Right renal pelvis (tissue), 4 donors: ENCODE measurements around the gene CEP350. TPM values are rescaled to one million over a fixed set of nuclear protein-coding genes. Genes with fewer than 3 reads are reported as not detected.

Experiments
- DNase-seq, 4 donors: peaks; one replicate each; pipeline ENCODE4 v3.0.0-alpha.2; 2013; ENCODE audit warnings: low read depth in 4 of 4, low spot score in 3 of 4, missing footprints in 1 of 4
- polyA plus RNA-seq, 4 donors: library from polyadenylated mRNA; unstranded; fragments of 120-200 nt; gene quantifications; one replicate each; pipeline ENCODE4 v1.2.1, GENCODE V29; 2013; ENCODE audit not compliant: insufficient read length in 4 of 4

Gene CEP350
- polyA plus RNA-seq, 4 donors, result 26.4 to 28.9 (median 28.3) TPM

DNA sequence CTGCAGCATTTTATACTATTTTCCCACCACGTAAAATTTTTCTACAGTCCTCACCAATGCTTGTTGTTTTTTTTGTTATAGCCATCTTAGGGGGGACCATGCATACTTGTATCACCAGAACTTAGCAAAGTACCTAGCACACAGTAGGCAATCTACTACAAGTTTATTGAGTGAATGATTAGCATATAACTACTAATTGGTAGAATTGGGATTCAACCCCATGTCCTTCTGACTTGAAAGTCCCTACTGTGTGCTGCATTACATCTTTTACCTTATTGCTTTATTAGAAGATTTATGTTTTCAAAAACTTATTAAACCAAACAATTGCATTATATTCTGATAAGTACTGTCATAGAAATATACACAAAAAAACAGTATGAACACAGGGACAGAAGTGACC is 92.1 kb downstream of the CEP350 start:
- no peak for DNase-seq

DNA sequence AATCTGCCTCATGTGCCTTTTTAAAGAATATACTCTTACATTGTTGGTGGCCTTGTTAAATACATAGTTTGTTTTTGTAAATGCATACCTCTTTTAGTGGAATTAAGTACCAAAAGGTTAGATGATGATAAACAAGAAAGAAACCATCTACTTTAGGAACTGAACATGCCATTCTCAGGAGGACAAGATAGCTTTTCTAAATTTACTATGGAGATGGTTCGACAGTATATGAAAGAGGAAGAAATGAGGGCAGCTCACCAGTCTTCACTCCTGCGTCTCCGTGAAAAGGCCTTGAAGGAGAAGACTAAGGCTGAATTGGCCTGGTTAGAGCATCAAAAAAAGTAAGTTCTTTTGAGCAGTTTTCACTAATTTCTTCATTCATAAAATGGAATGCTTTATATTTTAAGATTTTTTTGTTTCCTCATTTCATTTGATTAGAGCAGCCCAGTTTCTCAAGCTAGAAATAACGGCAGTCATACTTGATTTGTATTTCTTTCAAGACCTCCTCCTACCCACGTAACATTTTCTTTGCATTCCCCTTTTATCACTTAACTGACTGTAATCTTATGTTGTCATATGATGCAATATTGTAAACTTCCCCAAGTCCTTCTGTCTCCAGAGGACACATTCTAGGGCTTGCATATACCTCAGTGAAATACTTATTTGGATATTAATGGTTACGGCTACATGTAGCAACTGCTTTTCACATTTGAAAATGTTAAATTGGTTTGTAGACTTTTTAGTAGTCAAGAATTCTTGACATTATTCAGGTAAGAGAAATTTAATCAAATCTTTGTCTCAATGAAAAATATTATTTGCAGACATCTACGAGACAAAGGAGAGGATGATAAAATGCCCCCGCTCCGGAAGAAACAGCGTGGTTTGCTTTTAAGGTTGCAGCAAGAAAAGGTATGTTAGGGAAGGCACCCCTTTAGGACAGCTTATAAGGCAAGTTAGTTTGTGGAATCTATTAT is 99.3 kb downstream of the CEP350 start:
- no peak for DNase-seq

DNA sequence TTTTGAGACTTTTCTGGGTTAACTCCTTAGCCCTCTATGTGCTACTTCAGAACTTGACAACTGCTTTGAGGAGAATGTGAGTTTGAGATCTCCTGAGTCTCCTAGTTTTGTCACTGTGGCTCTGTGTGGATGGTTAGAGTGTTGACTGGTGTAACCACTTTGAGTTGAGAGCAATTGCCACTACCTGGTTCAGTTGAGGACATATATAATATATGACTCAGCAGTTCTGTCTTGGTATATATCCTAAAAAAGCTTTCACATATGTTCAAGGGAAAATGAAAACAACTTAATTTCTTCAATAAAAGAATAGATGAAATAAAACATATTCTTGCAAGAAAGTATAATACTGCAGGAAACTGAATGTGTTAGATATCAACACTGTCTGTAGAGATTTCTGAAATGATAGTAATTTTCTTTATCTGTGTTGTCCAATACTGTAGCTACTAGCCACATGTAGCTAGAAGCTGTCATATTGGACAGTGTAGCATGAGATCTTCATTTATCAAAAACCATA is 103.3 kb downstream of the CEP350 start:
- DNase-seq, result no peak

DNA sequence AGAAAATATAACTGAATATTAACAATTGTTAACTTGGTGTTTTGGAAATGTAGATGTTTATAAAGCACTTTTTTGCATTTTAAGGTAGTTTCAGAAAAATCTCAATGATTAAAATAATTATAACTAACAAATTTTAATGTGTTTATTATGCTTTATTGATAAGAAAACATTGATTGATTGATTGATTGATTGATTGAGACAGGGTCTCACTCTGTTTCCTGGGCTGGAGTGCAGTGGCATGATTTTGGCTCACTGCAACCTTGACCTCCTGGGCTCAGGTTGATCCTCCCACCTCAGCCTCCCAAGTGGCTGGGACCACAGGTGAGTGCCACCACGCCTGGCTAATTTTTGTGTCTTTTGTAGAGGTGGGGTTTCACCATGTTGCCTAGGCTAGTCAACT is 106.4 kb downstream of the CEP350 start:
- DNase-seq, result no peak

DNA sequence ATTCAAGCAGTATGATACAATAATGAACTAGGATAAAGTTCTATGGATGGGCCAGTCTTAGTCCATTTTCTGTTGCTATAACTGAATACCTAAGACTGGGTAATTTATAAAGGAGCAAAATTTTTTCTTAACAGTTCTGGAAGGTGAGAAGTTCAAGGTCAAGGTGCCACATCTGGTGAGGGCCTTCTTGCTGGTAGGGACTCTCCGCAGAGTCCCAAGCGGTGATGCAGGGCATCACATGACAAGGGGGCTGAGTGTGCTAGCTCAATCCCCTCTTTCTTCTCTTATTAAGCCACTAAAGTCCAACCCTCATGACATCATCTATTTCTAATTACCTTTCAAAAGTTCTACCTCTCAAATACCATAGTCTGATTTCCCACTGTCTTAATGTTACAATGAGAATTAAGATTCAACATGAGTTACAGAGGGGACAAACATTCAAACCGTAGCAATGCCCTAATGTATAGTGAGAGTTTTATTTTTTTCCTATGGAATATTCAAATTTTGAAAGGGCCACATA is 107.9 kb downstream of the CEP350 start:
- DNase-seq, result no peak

DNA sequence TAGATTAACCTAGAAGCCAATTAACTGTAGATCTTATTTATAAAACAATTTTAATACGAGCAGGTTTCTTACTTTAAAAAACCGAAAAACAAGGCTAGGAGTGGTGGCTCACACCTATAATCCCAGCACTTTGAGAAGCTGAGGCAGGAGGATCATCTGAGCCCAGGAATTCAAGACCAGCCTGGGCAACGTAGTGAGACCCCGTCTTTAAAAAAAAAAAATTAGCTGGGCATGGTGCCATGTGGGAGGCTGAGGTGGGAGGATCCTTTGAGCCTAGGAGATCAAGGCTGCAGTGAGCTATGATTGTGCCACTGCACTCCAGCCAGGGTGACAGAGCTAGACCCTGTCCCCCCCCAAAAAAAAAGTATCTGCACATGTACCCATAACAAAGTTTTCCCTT is 110.8 kb downstream of the CEP350 start:
- no peak for DNase-seq

DNA sequence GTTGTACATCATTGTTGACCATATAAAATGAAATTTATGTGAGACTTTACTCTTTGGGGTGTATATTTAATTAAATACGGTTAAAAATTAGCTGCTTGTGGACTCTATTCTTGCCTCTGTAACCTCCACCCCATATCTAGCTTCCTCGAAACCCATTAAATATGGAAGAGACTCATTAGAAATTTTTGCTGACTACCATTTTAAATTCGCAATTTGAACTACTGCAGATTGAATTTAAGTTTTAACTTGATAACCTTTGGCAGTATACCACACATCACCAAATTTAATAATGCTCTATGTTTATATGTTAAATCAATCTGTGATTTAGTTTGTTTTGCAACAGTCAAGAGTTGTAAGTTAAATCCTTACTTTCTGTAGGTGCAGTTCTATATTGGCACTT is 111.5 kb downstream of the CEP350 start:
- no peak for DNase-seq

DNA sequence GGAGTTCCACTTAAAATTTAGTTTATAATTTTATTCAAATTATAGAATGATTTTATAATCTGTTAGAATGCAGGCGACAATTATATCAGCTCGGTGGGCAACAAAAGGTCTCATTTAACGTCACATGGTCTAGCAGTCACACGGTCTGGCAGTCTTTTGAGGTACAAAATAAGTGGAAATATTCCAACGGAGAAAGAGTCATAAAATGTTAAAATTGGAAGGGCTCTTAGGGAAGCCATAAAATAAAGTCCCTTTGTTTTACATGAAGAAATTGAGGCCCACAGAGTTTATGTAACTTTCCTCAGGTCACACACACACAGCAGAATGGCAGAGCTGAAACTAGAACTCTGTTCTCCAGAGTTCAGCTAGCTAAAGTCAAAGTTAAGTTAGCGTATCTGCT is 115.7 kb downstream of the CEP350 start:
- no peak for DNase-seq

DNA sequence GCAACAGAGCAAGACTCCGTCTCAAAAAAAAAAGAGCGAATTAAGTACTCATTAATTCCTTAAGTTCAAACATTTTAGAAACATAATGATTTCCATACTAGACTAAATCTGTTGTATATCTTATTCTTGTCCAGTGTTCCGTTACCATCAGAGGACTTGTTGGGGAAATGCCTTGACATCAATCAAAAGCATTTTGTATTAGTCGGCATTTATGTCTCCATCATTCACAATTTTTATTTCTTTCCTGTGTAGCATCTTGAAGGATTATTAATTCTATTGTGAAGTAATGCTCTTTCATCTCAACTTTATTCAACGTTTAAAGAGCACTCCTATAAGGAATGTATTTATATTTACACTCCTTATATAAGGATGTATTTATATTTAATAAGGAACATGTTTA is 117.1 kb downstream of the CEP350 start:
- no peak for DNase-seq

DNA sequence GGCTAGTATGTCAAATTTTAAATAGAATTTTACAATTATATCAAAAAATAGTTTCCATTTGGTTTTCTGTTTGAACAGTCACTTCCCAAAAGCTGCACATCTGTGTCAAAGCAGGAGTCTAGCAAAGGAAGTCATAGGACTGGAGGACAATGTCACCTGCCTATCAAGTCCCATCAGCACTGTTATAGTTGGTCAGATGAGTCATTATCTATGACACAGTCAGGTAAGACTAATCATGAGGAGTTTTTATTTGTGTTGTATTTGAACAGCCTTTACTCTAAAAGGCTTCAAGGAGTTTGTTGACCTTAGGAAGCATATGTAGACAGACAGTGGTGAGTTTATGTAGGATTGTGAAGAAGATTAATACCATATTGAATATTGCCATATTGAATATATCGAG is 125.8 kb downstream of the CEP350 start:
- DNase-seq, result no peak

DNA sequence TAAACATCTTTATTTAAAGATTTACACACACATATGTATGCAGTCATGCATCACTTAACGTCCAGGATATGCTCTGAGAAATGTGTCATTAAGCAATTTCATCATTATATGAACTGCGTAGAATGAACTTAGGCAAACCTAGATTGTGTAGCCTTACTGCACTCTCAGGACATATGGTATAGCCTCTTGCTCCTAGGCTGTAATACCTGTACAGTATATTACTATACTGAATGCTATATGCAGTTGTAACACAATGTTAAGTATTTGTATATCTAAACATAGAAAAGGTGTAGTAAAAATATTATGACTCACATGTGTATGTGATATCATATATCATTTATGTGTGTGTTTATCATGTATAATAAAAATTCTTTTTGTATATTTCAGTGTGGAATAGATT is 126.9 kb downstream of the CEP350 start:
- no peak for DNase-seq

DNA sequence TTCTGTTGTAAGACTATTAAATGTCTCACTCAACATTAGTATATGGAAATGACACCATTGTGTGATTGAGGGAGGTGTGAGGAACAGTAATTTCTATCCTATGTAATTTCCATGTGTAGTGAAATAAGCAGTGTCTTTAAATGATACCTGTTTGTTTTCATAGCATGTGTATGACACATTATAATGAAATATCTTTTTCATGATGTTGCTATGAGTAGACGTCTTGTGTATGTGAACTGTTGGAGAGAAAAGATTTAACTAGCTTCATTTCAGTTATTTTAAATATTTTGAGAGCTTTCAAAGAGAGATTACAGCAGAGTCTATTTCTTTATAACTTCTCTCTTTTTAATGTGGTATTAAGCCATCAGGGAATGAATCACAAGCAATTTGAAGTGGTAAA is 128.6 kb downstream of the CEP350 start:
- DNase-seq, result no peak

DNA sequence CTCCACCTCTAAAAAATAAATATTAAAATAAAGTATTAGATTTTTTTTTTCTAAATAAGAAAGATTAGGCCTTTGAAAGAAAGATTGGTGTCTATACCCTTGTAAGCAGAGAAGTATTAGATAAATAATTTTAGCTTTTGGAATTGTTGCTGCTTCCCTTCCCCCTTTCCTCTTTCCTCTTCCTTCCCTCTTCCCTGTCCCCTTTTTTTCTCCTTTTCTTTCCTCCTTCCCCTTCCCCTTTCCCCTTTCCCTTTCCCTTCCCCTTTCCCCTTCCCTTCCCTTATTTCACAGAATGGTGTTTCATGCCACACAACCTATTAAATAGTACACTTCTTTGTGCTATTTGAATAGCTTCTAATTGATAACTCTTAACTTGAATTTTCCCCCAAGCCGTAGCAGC is 130.3 kb downstream of the CEP350 start:
- no peak for DNase-seq

DNA sequence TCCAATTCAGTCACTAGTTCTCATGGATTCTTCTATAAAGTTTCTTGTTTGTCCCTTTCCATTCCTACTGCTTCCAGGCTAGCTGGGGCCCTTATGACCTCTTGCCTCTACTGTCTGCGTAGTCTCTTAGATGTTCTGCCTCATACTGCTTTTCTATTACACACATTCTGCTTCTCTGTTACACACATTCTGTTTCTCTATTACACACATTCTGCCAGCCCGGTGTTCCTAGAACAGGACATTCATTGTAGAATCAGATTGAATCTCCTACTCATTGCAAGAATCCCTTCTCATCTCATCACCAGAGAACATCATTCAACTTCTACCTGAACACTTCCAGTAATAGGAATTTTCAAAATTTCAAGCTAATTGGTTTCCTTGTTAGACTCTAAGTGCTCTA is 130.7 kb downstream of the CEP350 start:
- no peak for DNase-seq

DNA sequence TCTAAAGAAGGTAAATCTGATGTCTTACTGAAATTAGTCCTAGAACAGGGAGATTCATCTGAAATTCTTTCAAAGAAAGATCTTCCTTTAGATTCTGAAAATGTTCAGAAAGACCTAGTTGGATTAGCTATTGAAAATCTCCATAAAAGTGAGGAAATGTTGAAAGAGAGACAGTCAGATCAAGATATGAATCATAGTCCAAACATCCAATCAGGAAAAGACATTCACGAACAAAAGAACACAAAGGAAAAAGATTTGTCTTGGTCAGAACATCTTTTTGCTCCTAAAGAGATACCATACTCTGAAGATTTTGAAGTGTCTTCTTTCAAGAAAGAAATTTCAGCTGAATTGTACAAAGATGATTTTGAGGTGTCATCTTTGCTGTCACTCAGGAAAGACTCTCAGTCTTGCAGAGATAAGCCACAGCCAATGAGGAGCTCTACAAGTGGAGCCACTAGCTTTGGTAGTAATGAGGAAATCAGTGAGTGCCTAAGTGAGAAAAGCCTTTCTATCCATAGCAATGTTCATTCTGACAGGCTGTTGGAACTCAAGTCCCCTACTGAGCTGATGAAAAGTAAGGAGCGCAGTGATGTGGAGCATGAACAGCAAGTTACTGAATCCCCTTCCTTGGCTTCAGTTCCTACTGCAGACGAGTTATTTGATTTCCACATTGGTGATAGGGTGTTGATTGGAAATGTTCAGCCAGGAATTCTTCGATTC is 138.5 kb downstream of the CEP350 start:
- no peak for DNase-seq

DNA sequence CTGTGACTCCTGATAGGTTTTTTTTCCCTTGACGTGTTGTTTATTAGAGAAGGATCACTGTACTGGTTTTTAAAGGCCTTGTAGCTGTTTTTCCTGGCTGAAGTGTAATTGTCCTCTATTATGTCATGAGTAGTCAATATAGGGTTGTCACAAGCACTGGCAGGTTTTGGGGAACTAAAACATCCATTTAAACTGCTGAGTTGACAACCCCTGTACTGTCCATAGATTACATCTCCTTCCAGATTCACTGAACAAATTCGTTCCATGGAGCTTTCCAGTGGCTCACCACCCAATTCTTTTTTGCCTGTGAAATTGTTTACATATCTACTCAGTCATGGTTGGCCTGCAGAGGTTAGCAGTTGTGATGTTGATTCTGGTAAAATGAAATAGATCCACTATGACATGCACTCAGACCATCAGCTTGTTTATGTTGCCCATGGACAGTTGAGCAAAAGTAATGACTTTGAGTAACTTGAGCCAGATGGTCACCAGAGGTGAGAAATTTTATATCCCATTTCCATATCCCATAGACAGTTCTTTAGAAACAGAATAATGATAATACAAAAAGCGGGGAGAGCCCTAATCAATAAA is 140.2 kb downstream of the CEP350 start:
- DNase-seq, result peak in 2 of 4 donors; percentile 8 to 13

DNA sequence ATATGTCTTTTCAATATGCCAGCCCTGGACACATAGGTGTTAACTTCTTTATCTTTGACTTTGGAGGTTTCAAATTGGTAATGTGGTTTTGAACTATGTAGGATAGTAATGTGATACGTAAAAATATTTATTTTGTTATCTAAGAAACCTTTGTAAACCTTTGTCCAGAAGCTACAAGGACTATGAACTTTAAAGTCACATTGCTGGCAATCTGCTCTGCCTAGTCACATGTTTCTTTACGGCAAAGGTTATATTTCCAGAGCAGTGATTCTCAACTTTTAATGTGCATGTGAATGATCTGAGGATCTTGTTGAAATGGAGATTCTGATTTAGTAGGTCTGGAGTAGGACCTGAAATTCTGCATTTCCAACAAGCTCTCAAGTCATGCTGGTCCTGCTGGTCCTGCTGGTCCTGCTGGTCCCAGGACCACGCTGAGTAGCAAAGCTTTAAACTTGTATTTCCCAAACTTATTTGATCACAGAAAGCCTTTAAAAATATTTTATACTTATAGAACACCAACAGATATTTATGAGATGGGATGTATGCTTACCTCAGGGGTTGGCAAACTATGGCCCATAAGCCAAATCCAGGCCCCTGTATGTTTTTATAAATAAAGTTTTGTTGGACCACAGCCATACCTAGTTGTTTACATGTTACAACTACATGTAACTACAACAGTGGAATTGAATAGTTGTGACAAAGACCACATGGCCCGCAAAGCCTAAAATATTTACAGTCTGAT is 142.1 kb downstream of the CEP350 start:
- no peak for DNase-seq

DNA sequence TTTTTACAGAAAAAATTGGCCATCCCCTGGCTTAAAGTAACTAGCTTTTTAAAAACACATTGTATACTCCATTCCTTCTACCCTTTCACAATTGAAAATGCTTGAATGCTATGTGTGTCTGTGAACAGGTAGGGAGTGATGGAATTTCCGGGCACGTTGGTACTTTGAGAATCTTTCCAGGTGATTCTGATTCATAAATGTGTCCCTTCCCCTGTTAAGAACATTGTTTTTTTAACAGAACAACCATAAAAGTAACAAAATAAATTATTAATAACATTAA is 142.7 kb downstream of the CEP350 start:
- no peak for DNase-seq

DNA sequence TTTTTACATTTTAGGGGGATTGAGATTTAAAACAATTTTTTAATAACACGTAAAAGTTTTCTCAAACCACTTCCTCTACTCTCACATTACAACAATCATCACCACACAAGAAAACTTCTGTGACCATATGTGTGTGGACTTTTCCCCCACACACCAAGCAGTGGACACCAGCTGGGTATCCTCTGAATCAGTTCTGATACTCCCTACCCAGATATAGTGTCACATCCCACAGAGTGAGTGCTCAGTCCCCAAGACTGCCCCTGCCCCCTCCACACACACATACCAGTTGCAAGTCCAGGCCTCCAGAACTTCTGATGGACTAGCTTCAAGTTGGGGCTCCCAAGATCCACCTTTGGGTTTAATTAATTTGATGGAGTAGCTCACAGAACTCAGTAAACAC is 146.8 kb downstream of the CEP350 start:
- DNase-seq, result no peak

DNA sequence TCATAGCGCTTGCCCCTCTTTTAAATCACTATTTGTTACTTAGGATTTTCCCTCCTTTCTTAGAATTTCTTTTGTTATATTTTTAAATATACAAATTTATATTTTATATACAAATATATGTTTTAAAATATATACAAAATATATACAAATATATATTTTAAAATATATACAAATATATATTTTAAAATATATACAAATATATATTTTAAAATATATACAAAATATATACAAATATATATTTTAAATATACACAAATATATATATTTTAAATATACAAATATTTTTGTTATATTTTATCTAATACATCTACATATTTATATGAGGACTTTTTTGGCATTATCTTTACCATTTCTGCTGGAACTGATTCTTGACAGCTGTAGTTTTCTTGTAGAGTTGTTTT is 149.2 kb downstream of the CEP350 start:
- no peak for DNase-seq

DNA sequence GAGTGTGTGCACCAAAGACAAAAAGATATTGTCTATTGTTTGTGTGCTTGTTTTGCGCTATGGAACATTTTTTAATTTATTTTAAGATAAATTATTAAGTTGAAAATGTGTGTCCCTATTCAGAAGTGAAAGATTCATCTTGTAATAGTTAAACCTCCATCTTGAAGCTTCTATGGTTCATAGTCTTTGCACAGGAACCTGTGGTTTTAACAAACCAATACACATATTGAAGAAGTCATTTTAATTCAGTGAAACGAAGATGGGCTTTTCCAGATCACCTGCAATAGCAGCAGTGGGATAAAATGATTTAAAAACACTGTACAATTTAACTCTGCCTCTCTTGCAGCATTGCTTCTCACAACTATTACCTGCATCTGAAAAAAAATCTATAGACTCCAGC is 157.5 kb downstream of the CEP350 start:
- no peak for DNase-seq
